Right ventricle myocardium inferior (tissue), 1 donor: ENCODE measurements around the gene GLT6D1. TPM values are rescaled to one million over a fixed set of nuclear protein-coding genes. Genes with fewer than 3 reads are reported as not detected.

ENCODE experiments used
- ATAC-seq: fragments of 200-7000 bp; cut with Tn5 transposase; one replicate; pipeline ENCODE4 v1.9.1; 2020; ENCODE audit warnings: mild to moderate bottlenecking, moderate library complexity
- DNase-seq: peaks from one replicate; pipeline ENCODE4 v3.0.0; 2021; ENCODE audit errors: missing footprints
- intact Hi-C: fragments of 100-400 bp; cut with DNase I; formaldehyde crosslinking; loops from one replicate; pipeline ENCODE4 v1.11.0; 2022
- total RNA-seq: library from RNA; stranded (reverse); fragmentation: NEBNext Ultra II Directional; extraction: Animal tissue kit (Norgen Biotek cat#: 25700); gene quantifications from one replicate; pipeline ENCODE4 v1.2.1, GENCODE V29; 2021
- donor health status: DM: no; HTN: yes; CAD: no; lungs with severe emphysema.

The GLT6D1 gene
- total RNA-seq, 1 donor from 2014 or later: not detected

GRCh38 chr9:135577256-135577655 lies 62.1 kb downstream of the GLT6D1 start:
- intact Hi-C loops: no loop called here

GRCh38 chr9:135575995-135576631 lies 63.2 kb downstream of the GLT6D1 start:
- no peak for DNase-seq
- intact Hi-C loops: no loop called here
- no peak for ATAC-seq

More at GRCh38 chr9:135577256-135577655, 62.1 kb downstream of the GLT6D1 start:
- no peak for DNase-seq
- ATAC-seq: no peak

- no peak for DNase-seq
- intact Hi-C loops: no loop called here
- no peak for ATAC-seq
Observed at GRCh38 chr9:135574943-135575342, 64.4 kb downstream of the GLT6D1 start.

GRCh38 chr9:135574331-135574730 lies 65.0 kb downstream of the GLT6D1 start:
- intact Hi-C loops: no loop called here
- no peak for DNase-seq
- ATAC-seq: no peak

Other genes starting within 250 kb of the GLT6D1 start
- gene PPP1R26, start 159.8 kb downstream of the GLT6D1 start, total RNA-seq: 18.5 TPM
- 43.3 TPM for gene MRPS2, start 138.9 kb downstream of the GLT6D1 start, total RNA-seq
- not detected for gene LCN1, start 118.1 kb downstream of the GLT6D1 start, total RNA-seq
- not detected for gene OBP2A, start 93.4 kb downstream of the GLT6D1 start, total RNA-seq
- gene PAEP, start 77.8 kb downstream of the GLT6D1 start, total RNA-seq: not detected
- not detected for gene LCN9, start 23.8 kb upstream of the GLT6D1 start, total RNA-seq
- not detected for gene SOHLH1, start 59.9 kb upstream of the GLT6D1 start, total RNA-seq
- gene KCNT1, start 62.6 kb upstream of the GLT6D1 start, total RNA-seq: 2.6 TPM